ENCODE measurements around the gene ARL4A. TPM values are rescaled to one million over a fixed set of nuclear protein-coding genes. Genes with fewer than 3 reads are reported as not detected.

The ARL4A gene
- total RNA-seq, 1 experiment from 2014 or later: 39.4 TPM

- Histone ChIP-seq H2AFZ (ENCODE audit: low read length) (no peak overlapping the region), H3K4ac (ENCODE audit: low read depth, low read length) (no peak overlapping the region), H3K27me3 (ENCODE audit: insufficient read depth, low read length) (no peaks in the 10 kb centered on the region), H4K20me1 (ENCODE audit: control insufficient read depth, insufficient read depth, insufficient read length) (no peaks in the 10 kb centered on the region), H2BK120ac (ENCODE audit: low read depth, low read length, poor library complexity, severe bottlenecking) (no peak overlapping the region), H3K56ac (ENCODE audit: insufficient read length, low read depth, low read length) (no peak overlapping the region), H2BK12ac (ENCODE audit: insufficient read length, low read depth, low read length) (no peak overlapping the region), H3K9ac (ENCODE audit: extremely low read depth, insufficient read length, low read length) (no peak overlapping the region), H3K27ac (ENCODE audit: insufficient read length, low read depth, low read length) (no peak overlapping the region), H4K91ac (ENCODE audit: insufficient read length, low read depth, low read length) (no peak overlapping the region), H3K9me3 (ENCODE audit: control insufficient read depth, low read depth, low read length) (no peaks in the 10 kb centered on the region), H4K5ac (ENCODE audit: insufficient read length, low read depth, low read length) (no peak overlapping the region), H2BK20ac (ENCODE audit: low read depth, low read length, poor library complexity, severe bottlenecking) (no peak overlapping the region), H3K4me1 (ENCODE audit: insufficient read depth, low read length) (peaks cover 12% of the 10 kb centered on the region; the same call in 1 of the 2 replicates), H2AK5ac (ENCODE audit: insufficient read length, low read length) (no peak overlapping the region), H3K23ac (ENCODE audit: insufficient read length, low read depth, low read length) (no peak overlapping the region), H3T11ph (ENCODE audit: low read length) (no peak overlapping the region), H2BK15ac (ENCODE audit: low read depth, low read length) (no peak overlapping the region), H4K8ac (replicated peaks; ENCODE audit: insufficient read length, low read depth, low read length) (no peak overlapping the region), H2BK5ac (ENCODE audit: insufficient read length, low read length) (no peak overlapping the region), H3K79me2 (ENCODE audit: insufficient read depth, low read length) (no peaks in the 10 kb centered on the region), H3K18ac (ENCODE audit: insufficient read length, low read depth, low read length) (no peak overlapping the region), H3K79me1 (ENCODE audit: insufficient read depth, low read depth, low read length, poor library complexity, severe bottlenecking) (no peaks in the 10 kb centered on the region), H3K23me2 (ENCODE audit: insufficient read length, low read depth, low read length, poor library complexity, severe bottlenecking) (peaks cover 4% of the 10 kb centered on the region), H3K4me2 (ENCODE audit: insufficient read depth, insufficient read length, low read length) (no peak overlapping the region), H3K14ac (ENCODE audit: insufficient read depth, low read length) (no peak overlapping the region)
- peaks cover 56 to 58% of the 10 kb centered on the region in 2 experiments for H3K4me1 Mint-ChIP-seq
- H3K4me3 Mint-ChIP-seq: no peak overlapping the region
- TF ChIP-seq CTCF (conservative IDR thresholded peaks at IDR 0.05): no peak
- WGBS (ENCODE audit: extremely low coverage, insufficient read length, low lambda C conversion rate): no CpG with 5 or more reads among the region's 5 CpGs
- no peak for DNase-seq
- H3K27me3 Mint-ChIP-seq (ENCODE audit: low read depth): peaks cover 9% of the 10 kb centered on the region; the same call in 1 of the 2 replicates
- H3K27ac Mint-ChIP-seq: peak overlapping the region in 1 of 3 experiments; percentile 24; a peak in 2 of 7 replicates
- peaks cover 0 to 10% (median 2%) of the 10 kb centered on the region in 3 experiments; a peak in 3 of 7 replicates for H3K36me3 Mint-ChIP-seq (ENCODE audit: insufficient read depth in 1 of 3, low read depth in 3 of 3)
- peaks cover 0 to 5% of the 10 kb centered on the region in 2 experiments; a peak in 2 of 5 replicates for H3K9me3 Mint-ChIP-seq
Measured at GRCh38 chr7:12719141-12719919, 31.9 kb downstream of the ARL4A start.

Data from H9 (cell line).